GM18909 (cell line): ENCODE results near the gene HS1BP3.

ENCODE experiments used
- ATAC-seq: cut with Tn5 transposase; IDR thresholded peaks from one replicate; pipeline ENCODE4 v1.9.1; 2021; ENCODE audit warnings: mild to moderate bottlenecking; ENCODE audit not compliant: unreplicated experiment, poor library complexity

The HS1BP3 gene

GRCh38 chr2:20664431-20665242 is 13.7 kb upstream of the HS1BP3 start:
- no peak for ATAC-seq

GRCh38 chr2:20664071-20664390 is 13.1 kb upstream of the HS1BP3 start:
- ATAC-seq = no peak

- no peak for ATAC-seq
Measured at GRCh38 chr2:20663196-20664070, 12.5 kb upstream of the HS1BP3 start.

GRCh38 chr2:20662308-20662937 is 11.5 kb upstream of the HS1BP3 start:
- no peak for ATAC-seq

GRCh38 chr2:20661421-20662307 is 10.8 kb upstream of the HS1BP3 start:
- peak; percentile 63 for ATAC-seq

GRCh38 chr2:20660506-20661420 is 9.9 kb upstream of the HS1BP3 start:
- no peak for ATAC-seq

GRCh38 chr2:20657522-20658235 is 6.8 kb upstream of the HS1BP3 start:
- no peak for ATAC-seq

GRCh38 chr2:20656561-20656960 is 5.7 kb upstream of the HS1BP3 start:
- no peak for ATAC-seq

GRCh38 chr2:20654535-20654813 is 3.6 kb upstream of the HS1BP3 start:
- no peak for ATAC-seq

GRCh38 chr2:20653695-20654534 is 3.0 kb upstream of the HS1BP3 start:
- no peak for ATAC-seq

GRCh38 chr2:20652673-20653575 is 2.0 kb upstream of the HS1BP3 start:
- ATAC-seq = no peak

GRCh38 chr2:20652141-20652540 is 1.2 kb upstream of the HS1BP3 start:
- ATAC-seq = no peak

GRCh38 chr2:20651731-20652099 is 817 bp upstream of the HS1BP3 start:
- ATAC-seq = no peak

GRCh38 chr2:20650393-20650876 is 463 bp downstream of the HS1BP3 start:
- peak; percentile 16 for ATAC-seq

- no peak for ATAC-seq
Measured at GRCh38 chr2:20649976-20650375, 922 bp downstream of the HS1BP3 start.

GRCh38 chr2:20649576-20649975 is 1.3 kb downstream of the HS1BP3 start:
- no peak for ATAC-seq

GRCh38 chr2:20648831-20649230 is 2.1 kb downstream of the HS1BP3 start:
- no peak for ATAC-seq
